K562 (cell line): ENCODE data around the gene IL21. TPM values are rescaled to one million over a fixed set of nuclear protein-coding genes. Genes with fewer than 3 reads are reported as not detected.

ENCODE experiments used
- ATAC-seq: fragments of 200-7000 bp; cut with Tn5 transposase; 3 replicates; pipeline ENCODE4 v1.9.1; 2020; ENCODE audit warnings: moderate library complexity
- BruUV-seq: library from RNA; stranded (reverse); fragments of 400-500 nt; replicated peaks from 2 replicates; lab custom pipeline; 2021; lab: Mats Ljungman, UMichigan
- CTCF ChIA-PET: fragments of 300-600 bp; formaldehyde crosslinking; extraction: SDS; loops from one replicate; lab custom pipeline; 2021; ENCODE audit warnings: low intra/inter-chr PET ratio; lab: Yijun Ruan, JAX
- POLR2A ChIA-PET: fragments of 300-600, 350-650 bp; sonication (Branson Sonifier 250); formaldehyde crosslinking; extraction: SDS; loops from one replicate; lab custom pipeline; 2021; ENCODE audit warnings: antibody characterized with exemption, inconsistent platforms; lab: Yijun Ruan, JAX
- DNase-seq, 4 experiments: peaks; one replicate each; pipeline versions ENCODE4 v3.0.0 to v3.0.0-alpha.2; 2011 to 2018; ENCODE audit warnings: low spot score in 3 of 4, mixed read lengths in 3 of 4; ENCODE audit errors: extremely low read depth in 1 of 4
- FAIRE-seq: peaks from 2 replicates; lab custom pipeline; 2011; peaks lifted over from hg19 to GRCh38; lab: Jason Lieb, UNC
- H2AFZ ChIP-seq: 2 replicates; pipeline ENCODE4 v1.6.0; 2011; ENCODE audit warnings: low read depth, low read length, control low read depth, inconsistent platforms
- H3K27ac ChIP-seq: fragments of 200-600 bp; 3 replicates; pipeline ENCODE4 v1.8.0; 2011; ENCODE audit warnings: low read depth, mild to moderate bottlenecking, control low read depth, inconsistent platforms, low read length, moderate library complexity, mixed read lengths; ENCODE audit errors: extremely low read depth
- H3K27me3 ChIP-seq, 2 experiments: fragments of 300-600 bp in 1 of 2; 2 replicates in 1 of 2; 3 replicates in 1 of 2; pipeline versions ENCODE4 v1.6.0 to v1.8.0; 2011; ENCODE audit warnings: inconsistent platforms in 2 of 2, low read length in 2 of 2, mild to moderate bottlenecking in 1 of 2, mixed read lengths in 1 of 2, moderate library complexity in 1 of 2; ENCODE audit not compliant: control insufficient read depth in 2 of 2, insufficient read depth in 2 of 2
- H3K36me3 ChIP-seq: fragments of 300-600 bp; 3 replicates; pipeline ENCODE4 v1.8.0; 2011; ENCODE audit warnings: mild to moderate bottlenecking, low read length, inconsistent platforms; ENCODE audit not compliant: control insufficient read depth, insufficient read depth
- H3K4me1 ChIP-seq, 2 experiments: fragments of 200-600 bp in 1 of 2; replicated peaks in 1 of 2; 2 replicates in 1 of 2; 3 replicates in 1 of 2; pipeline versions ENCODE4 v1.5.1 to v1.8.0; 2011; ENCODE audit warnings: inconsistent platforms in 2 of 2, low read length in 2 of 2, mild to moderate bottlenecking in 1 of 2, mixed read lengths in 1 of 2, moderate library complexity in 1 of 2; ENCODE audit not compliant: control insufficient read depth in 2 of 2, insufficient read depth in 2 of 2
- H3K4me2 ChIP-seq: 2 replicates; pipeline ENCODE4 v1.6.1; 2011; ENCODE audit warnings: low read length, control low read depth, inconsistent platforms, mixed read lengths; ENCODE audit not compliant: insufficient read depth
- H3K4me3 ChIP-seq: fragments of 200-600 bp; sonication (generic), shearing (Covaris generic); 2 replicates; pipeline ENCODE4 v1.5.1; 2016; ENCODE audit warnings: control low read depth, inconsistent platforms
- H3K79me2 ChIP-seq: fragments of 200-600 bp; 3 replicates; pipeline ENCODE4 v1.8.0; 2011; ENCODE audit warnings: low read length, inconsistent platforms; ENCODE audit not compliant: control insufficient read depth, insufficient read depth
- H3K9ac ChIP-seq, 2 experiments: 2 replicates each; pipeline versions ENCODE4 v1.6.0 to v1.6.1; 2011; ENCODE audit warnings: low read depth in 2 of 2, low read length in 2 of 2, control low read depth in 1 of 2, inconsistent platforms in 1 of 2, mild to moderate bottlenecking in 1 of 2, mixed read lengths in 1 of 2; ENCODE audit not compliant: insufficient read depth in 1 of 2
- H3K9me1 ChIP-seq: one replicate; pipeline ENCODE4 v1.6.0; 2011; ENCODE audit warnings: inconsistent platforms, mild to moderate bottlenecking, low read length, moderate library complexity; ENCODE audit not compliant: control insufficient read depth, insufficient read depth
- H3K9me3 ChIP-seq: replicated peaks from 2 replicates; pipeline ENCODE4 v1.5.1; 2011; ENCODE audit warnings: low read depth, low read length, inconsistent platforms; ENCODE audit not compliant: control insufficient read depth, insufficient read depth
- H4K20me1 ChIP-seq: replicated peaks from 2 replicates; pipeline ENCODE4 v1.6.1; 2011; ENCODE audit warnings: low read length, inconsistent platforms, mixed read lengths; ENCODE audit not compliant: control insufficient read depth, insufficient read depth
- E2F3 ChIP-seq: fragments of 250-450 bp; sonication (Bioruptor Pico); IDR thresholded peaks from 2 replicates; pipeline ENCODE4 v1.4.0; 2020; ENCODE audit warnings: mild to moderate bottlenecking
- ETV5 ChIP-seq: sonication (generic); formaldehyde crosslinking; IDR thresholded peaks from 2 replicates; pipeline ENCODE4 v1.4.0; 2020; ENCODE audit warnings: low read depth, mild to moderate bottlenecking, missing genetic modification reagents
- GABPA ChIP-seq: fragments of 200-800 bp; sonication (Bioruptor generic); conservative IDR thresholded peaks from 2 replicates; pipeline ENCODE4 v1.6.1; 2016; ENCODE audit warnings: low read depth, missing genetic modification characterization, missing compliant biosample characterization
- HMGXB4 ChIP-seq: sonication (generic); formaldehyde crosslinking; IDR thresholded peaks from 2 replicates; pipeline ENCODE4 v1.8.1; 2023; ENCODE audit warnings: mild to moderate bottlenecking, missing genetic modification reagents
- ILF3 ChIP-seq: fragments of 450-650 bp; IDR thresholded peaks from 2 replicates; pipeline ENCODE4 v1.6.1; 2018; ENCODE audit warnings: antibody characterized with exemption, mild to moderate bottlenecking, moderate library complexity, borderline replicate concordance
- KAT2B ChIP-seq: IDR thresholded peaks from one replicate; pipeline ENCODE4 v1.6.1; 2012; ENCODE audit warnings: low read depth, mild to moderate bottlenecking, control low read depth, inconsistent platforms, low read length, moderate library complexity
- PTTG1 ChIP-seq: fragments of 450-650 bp; IDR thresholded peaks from 2 replicates; pipeline ENCODE4 v1.6.1; 2016; ENCODE audit warnings: low read depth, mild to moderate bottlenecking, missing genetic modification characterization, missing compliant biosample characterization
- UBTF ChIP-seq, 2 experiments: IDR thresholded peaks; 2 replicates each; pipeline ENCODE4 v1.6.1; 2012; ENCODE audit warnings: improper control_type of control experiment in 2 of 2, low read depth in 2 of 2, low read length in 2 of 2, borderline replicate concordance in 1 of 2
- ZFP1 ChIP-seq: fragments of 450-650 bp; formaldehyde crosslinking; IDR thresholded peaks from 2 replicates; pipeline ENCODE4 v1.4.0; 2020; ENCODE audit warnings: mild to moderate bottlenecking, mixed read lengths
- ZFP36 ChIP-seq: fragments of 150-350 bp; IDR thresholded peaks from 2 replicates; pipeline ENCODE4 v1.6.1; 2018; ENCODE audit warnings: low read length, low read depth; ENCODE audit not compliant: partially characterized antibody
- WGBS: fragments of 100-300 bp; shearing (Covaris generic); methylation state at CpG from one replicate; pipeline ENCODE4 v1.1.6; 2016; ENCODE audit warnings: low coverage, mixed read lengths; ENCODE audit not compliant: insufficient coverage; ENCODE audit errors: missing lambda C conversion rate; 5-methylcytosine and 5-hydroxymethylcytosine counted together
- in situ Hi-C: fragments of 300-500 bp; cut with MboI; formaldehyde crosslinking; loops from 4 replicates; pipeline ENCODE4 v1.15.0; 2018; ENCODE audit warnings: inconsistent platforms, mixed read lengths
- intact Hi-C: fragments of 100-400 bp; cut with micrococcal nuclease; formaldehyde crosslinking; loops from 2 replicates; pipeline ENCODE4 v1.14.2; 2022
- polyA plus RNA-seq, 8 experiments: library from polyadenylated mRNA; depleted of rRNA in 4 of 8; stranded (reverse) in 5 of 8; unstranded in 3 of 8; fragments of >200 nt; fragmentation: Nextera tagmentation in 2 of 8; fragmentation: Illumina TruSeq in 1 of 8; extraction: Ambion mirVana in 2 of 8; extraction: Trizol in 1 of 8; gene quantifications; 2 replicates each; pipeline versions ENCODE4 v1.2.1 to v1.2.3, GENCODE V29; 2011 to 2014; ENCODE audit warnings: inconsistent platforms in 1 of 8, missing spikeins in 1 of 8
- total RNA-seq, 7 experiments: library from RNA; depleted of rRNA in 6 of 7; stranded (reverse); fragments of >200 nt in 6 of 7; fragmentation: Illumina TruSeq in 2 of 7; extraction: Trizol in 2 of 7; gene quantifications; 2 replicates each; pipeline versions ENCODE4 v1.2.1 to v1.2.3, GENCODE V29; 2011 to 2021; ENCODE audit warnings: low replicate concordance in 1 of 7
- TF ChIP-seq, protein P1 (sequence below): fragments of 450-650 bp; conservative IDR thresholded peaks from 2 replicates; pipeline ENCODE4 v1.6.1; 2016; ENCODE audit warnings: missing genetic modification characterization, low read depth, mild to moderate bottlenecking, control low read depth, missing compliant biosample characterization
- TF ChIP-seq, protein P2 (sequence below): fragments of 450-650 bp; IDR thresholded peaks from 2 replicates; pipeline ENCODE4 v1.6.1; 2014; ENCODE audit warnings: low read depth, mild to moderate bottlenecking, moderate library complexity, borderline replicate concordance
- TF ChIP-seq, protein P3 (sequence below): fragments of 250-450 bp; sonication (Bioruptor Pico); IDR thresholded peaks from 2 replicates; pipeline ENCODE4 v1.6.1; 2021; ENCODE audit warnings: mild to moderate bottlenecking

Gene IL21
- total and polyA plus RNA-seq, 9 of the 15 experiments (the other 6 are each of a cell fraction or from before 2014, with no cell fraction given) = not detected

- H3K4me1 ChIP-seq = peaks cover 0 to 3% of the 10 kb centered on the region in 2 experiments; a peak in 2 of 5 replicates
- ATAC-seq (no peak), FAIRE-seq (no peak), DNase-seq (no peak)
- no peak overlapping the region for H3K9ac ChIP-seq
- in situ Hi-C loops (loop anchor here (5.0 kb wide), 1 partner anchor 88 kb away; no protein-coding TSS in a partner anchor), intact Hi-C loops (no loop called here)
- no peak overlapping the region for H3K4me3 ChIP-seq
- no peak overlapping the region for H2AFZ ChIP-seq
- H3K9me1 ChIP-seq = no peaks in the 10 kb centered on the region
- no peak overlapping the region for H3K27ac ChIP-seq
- POLR2A ChIA-PET = interaction anchor here (1.5 kb wide), 1 partner anchor 17 kb away, joined by 5 read pairs; no protein-coding TSS in a partner anchor
- CTCF ChIA-PET = no interaction called here
- no peak overlapping the region for H3K4me2 ChIP-seq
- WGBS = 66% methylated on average over 2 of the region's 2 CpGs
- H3K79me2 ChIP-seq = no peaks in the 10 kb centered on the region
- H3K27me3 ChIP-seq = no peaks in the 10 kb centered on the region
- BruUV-seq = no TSS peak
- no peaks in the 10 kb centered on the region for H4K20me1 ChIP-seq
- H3K9me3 ChIP-seq = no peaks in the 10 kb centered on the region
- H3K36me3 ChIP-seq = no peaks in the 10 kb centered on the region
- TF ChIP-seq ZFP1 (no peak), UBTF (IDR thresholded peaks at IDR 0.05; ENCODE audit: borderline replicate concordance in 1 of 2, low read depth in 2 of 2, low read length in 2 of 2) (no peak), ZFP36 (no peak), GABPA (no peak), KAT2B (no peak), PTTG1 (tag) (no peak), HMGXB4 (CRISPR knock-in tag) (no peak), ETV5 (no peak), ILF3 (no peak), E2F3 (CRISPR knock-in tag) (no peak)
- TF ChIP-seq, protein P1, sequence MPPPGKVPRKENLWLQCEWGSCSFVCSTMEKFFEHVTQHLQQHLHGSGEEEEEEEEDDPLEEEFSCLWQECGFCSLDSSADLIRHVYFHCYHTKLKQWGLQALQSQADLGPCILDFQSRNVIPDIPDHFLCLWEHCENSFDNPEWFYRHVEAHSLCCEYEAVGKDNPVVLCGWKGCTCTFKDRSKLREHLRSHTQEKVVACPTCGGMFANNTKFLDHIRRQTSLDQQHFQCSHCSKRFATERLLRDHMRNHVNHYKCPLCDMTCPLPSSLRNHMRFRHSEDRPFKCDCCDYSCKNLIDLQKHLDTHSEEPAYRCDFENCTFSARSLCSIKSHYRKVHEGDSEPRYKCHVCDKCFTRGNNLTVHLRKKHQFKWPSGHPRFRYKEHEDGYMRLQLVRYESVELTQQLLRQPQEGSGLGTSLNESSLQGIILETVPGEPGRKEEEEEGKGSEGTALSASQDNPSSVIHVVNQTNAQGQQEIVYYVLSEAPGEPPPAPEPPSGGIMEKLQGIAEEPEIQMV (tag) = no peak
- TF ChIP-seq, protein P2, sequence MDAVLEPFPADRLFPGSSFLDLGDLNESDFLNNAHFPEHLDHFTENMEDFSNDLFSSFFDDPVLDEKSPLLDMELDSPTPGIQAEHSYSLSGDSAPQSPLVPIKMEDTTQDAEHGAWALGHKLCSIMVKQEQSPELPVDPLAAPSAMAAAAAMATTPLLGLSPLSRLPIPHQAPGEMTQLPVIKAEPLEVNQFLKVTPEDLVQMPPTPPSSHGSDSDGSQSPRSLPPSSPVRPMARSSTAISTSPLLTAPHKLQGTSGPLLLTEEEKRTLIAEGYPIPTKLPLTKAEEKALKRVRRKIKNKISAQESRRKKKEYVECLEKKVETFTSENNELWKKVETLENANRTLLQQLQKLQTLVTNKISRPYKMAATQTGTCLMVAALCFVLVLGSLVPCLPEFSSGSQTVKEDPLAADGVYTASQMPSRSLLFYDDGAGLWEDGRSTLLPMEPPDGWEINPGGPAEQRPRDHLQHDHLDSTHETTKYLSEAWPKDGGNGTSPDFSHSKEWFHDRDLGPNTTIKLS = no peak
- TF ChIP-seq, protein P3, sequence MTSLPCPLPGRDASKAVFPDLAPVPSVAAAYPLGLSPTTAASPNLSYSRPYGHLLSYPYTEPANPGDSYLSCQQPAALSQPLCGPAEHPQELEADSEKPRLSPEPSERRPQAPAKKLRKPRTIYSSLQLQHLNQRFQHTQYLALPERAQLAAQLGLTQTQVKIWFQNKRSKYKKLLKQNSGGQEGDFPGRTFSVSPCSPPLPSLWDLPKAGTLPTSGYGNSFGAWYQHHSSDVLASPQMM (CRISPR knock-in tag) = no peak
Observed at GRCh38 chr4:122619611-122620010, 1.3 kb downstream of the IL21 start.
